ENCODE data around the gene LRRC36.

GRCh38 chr16:67412294-67412693 lies 85.7 kb downstream of the LRRC36 start:
- TF ChIP-seq CTCF (IDR thresholded peaks at IDR 0.05; ENCODE audit: borderline replicate concordance, extremely low read depth, low read length, poor library complexity, severe bottlenecking) (no peak), EZH2 (IDR thresholded peaks at IDR 0.05; ENCODE audit: borderline replicate concordance, low read depth, low read length, severe bottlenecking) (no peak)
